HK-2 (cell line): ENCODE data around the gene OR51B5.
"Not testable (repeated sequence)": the region's sequence is repeated elsewhere in the genome, so short reads cannot be mapped to it uniquely, and the experiment has no call there.

Source experiments
- DNase-seq: peaks from one replicate; pipeline ENCODE4 v3.0.0-alpha.2; 2018; ENCODE audit not compliant: unreplicated experiment

Gene OR51B5

DNA sequence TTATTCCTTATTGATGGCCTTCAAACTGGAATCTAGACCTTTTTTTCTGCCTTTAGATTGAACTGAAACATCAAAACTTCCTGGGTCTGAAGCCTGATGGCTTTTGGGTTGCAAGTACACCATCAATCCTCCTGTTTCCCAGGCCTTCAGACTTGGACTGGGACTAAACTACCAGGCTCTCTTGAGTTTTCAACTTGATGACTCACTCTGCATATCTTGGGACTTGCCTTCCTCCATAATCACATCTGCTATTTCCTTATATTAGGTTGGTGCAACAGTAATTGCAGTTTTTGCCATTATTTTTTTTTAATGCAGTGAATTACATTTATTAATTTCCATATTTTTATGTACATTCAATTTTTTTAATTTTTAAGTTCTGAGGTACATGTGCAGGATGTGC, 7.0 kb downstream of the OR51B5 start:
- no peak for DNase-seq

- DNase-seq = no peak
These were observed 8.2 kb downstream of the OR51B5 start for GRCh38 chr11:5335170-5335569.

GRCh38 chr11:5324197-5324596, 19.1 kb downstream of the OR51B5 start, which contains the start of gene OR51B2:
TSS of gene OR51B2 (minus strand) at chr11:5324297. CDS start at chr11:5324297, 0 bp downstream.
- DNase-seq = no peak

- no peak for DNase-seq
These were observed 26.0 kb downstream of the OR51B5 start for GRCh38 chr11:5317292-5317691.

DNA sequence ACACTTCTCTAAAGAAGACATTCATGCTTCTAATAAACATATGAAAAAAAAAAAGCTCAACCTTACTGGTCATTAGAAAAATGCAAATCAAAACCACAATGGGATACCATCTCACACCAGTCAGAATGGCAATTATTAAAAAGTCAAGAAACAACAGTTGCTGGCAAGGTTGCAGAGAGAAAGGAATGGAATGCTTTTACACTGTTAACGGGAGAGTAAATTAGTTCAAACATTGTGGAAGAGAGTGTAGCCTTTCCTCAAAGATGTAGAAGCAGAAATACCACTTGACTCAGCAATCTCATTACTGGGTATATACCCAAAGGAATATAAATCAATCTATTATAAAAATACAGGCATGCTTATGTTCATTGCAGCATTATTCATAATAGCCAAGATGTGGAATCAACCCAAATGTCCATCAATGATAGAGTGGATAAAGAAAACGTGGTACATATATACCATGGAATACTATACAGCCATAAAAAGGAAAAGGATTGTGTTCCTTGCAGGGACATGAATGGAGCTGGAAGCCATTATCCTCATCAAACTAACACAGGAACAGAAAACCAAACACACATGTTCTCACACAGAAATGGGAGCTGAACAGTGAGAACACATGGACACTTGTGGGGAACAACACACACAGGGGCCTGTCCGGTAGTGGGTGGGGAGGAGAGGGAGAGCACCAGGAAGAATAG, 29.8 kb downstream of the OR51B5 start:
- DNase-seq = not testable (repeated sequence)

DNA sequence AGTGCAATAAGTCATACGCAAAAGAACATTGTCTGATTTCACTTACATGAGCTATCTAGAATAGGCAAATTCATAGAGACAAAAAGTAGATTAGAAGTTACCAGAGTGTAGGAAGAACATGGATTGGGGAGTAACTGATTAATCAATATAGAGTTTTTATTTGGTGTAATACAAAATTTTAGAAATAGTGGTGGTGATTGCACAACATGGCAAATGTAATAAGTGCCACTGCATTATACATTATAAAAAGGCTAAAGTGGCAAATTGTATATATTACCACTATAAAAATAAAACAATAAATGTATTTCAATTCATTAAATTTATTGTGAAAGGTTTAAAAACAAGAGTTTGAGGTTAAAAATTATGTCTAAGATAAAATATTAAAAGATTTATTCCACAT, 32.9 kb downstream of the OR51B5 start:
- DNase-seq = no peak

DNA sequence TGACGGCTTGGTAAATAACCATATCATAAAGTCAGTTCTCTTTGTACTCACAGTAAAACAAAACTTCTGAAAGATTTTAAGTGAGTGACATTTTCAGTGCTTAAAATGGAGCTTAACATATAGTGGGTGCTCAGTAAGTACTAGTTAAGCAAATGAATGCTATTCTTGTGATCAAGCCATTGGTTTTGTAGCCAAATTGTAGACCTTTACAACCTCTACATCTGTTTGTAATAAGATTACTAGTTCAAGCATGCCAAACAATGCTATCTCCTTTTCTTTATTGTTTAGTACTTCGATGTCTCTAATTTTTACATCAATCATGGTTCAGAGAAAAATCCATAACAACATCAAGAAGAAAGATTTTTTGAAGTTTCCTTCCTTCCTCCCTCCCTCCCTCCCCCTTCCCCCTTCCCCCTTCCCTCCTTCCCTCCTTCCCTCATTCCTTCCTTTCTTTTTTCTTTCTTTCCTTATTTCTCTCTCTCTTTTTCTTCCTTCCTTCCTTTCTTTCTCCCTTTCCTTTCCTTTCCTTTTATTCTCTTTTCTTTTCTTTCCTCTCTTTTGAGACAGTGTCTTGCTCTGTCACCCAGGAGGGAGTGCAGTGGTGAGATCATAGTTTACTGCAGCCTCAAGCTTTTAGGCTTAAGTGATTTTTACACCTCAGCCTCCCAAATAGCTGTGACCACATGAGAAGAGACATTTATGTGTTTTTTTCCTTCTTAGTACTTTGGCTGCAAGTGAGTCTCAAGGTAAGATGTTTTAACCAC, 35.9 kb downstream of the OR51B5 start:
- no peak for DNase-seq

GRCh38 chr11:5304046-5304445, 39.3 kb downstream of the OR51B5 start:
- DNase-seq = no peak

- DNase-seq = no peak
These were observed 39.7 kb downstream of the OR51B5 start for GRCh38 chr11:5303626-5304025.

GRCh38 chr11:5301846-5302245, 41.5 kb downstream of the OR51B5 start, which contains the start of gene OR51B4:
TSS of gene OR51B4 (minus strand) at chr11:5301946. CDS start at chr11:5301946, 0 bp downstream.
- DNase-seq = no peak

GRCh38 chr11:5300251-5300650, 43.1 kb downstream of the OR51B5 start:
- no peak for DNase-seq

DNA sequence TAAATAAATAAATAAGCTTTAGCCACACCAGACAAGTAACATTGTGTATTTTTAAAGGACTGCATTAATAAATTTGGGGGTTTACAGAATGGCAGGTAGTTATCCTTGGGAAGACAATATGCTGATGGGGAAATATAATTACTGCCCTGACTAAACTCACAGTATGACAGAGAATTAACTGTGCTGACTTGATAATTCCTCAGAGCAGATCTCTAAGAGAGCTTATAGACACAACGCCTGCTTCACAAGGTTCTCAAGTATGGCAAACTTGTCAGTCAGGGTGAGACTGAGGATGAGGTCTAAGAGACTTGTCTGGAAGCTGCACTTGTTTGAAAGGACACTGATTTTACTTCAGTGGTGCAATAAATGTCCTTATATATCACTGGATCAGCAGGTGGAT, 44.9 kb downstream of the OR51B5 start:
- DNase-seq = no peak

DNA sequence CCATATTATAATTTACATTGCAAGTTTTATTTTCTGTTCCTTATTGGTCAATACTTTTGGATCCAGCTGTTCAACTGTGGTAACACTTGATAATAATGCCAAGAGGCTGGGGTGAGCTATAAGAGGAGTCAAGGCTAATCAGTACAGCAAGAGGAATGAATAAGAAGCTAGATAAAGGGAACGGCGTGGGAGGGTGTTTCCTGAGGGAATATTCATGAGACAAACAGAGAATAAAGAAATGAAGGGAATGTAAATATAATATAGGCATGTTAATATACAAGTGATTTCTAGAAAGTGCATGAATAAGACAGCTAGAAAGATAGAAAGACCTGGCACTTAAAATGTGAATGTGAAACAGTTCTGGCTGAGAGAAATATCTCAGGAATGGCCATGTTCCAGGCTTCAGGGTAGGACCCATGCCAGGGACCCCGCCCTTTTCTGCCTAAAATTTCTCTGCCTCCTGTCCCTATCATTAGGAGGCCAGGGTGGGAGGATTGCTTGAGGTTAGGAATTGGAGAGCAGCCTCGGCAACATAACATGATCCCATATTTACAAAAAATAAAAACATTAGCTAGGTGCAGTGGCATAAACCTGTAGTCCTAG, 45.5 kb downstream of the OR51B5 start:
- DNase-seq = no peak

DNA sequence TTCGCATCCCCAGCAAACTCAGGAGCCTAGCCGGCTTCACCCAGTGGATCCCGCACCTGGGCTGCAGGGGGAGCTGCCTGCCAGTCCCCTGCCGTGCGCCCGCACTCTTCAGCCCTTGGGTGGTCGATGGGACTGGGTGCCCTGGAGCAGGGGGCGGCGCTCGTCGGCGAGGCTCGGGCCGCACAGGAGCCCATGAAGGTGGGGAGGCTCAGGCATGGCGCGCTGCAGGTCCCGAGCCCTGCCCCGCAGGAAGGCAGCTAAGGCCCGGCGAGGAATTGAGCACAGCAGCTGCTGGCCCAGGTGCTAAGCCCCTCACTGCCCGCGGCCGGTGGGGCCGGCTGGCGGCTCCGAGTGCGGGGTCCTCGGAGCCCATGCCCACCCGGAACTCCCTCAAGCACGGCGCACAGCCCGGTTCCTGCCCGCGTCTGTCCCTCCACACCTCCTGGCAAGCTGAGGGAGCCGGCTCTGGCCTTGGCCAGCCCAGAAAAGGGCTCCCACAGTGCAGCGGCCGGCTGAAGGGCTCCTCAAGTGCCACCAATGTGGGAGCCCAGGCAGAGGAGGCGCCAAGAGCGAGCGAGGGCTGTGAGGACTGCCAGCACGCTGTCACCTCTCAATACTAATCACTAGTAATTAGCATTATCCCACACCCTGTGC, 48.9 kb downstream of the OR51B5 start:
- DNase-seq = not testable (repeated sequence)

- no peak for DNase-seq
These were observed 50.3 kb downstream of the OR51B5 start for GRCh38 chr11:5293028-5293427.
